Fibroblast of skin of left quadriceps (primary cell): ENCODE measurements around the gene ADAM22.
A peak's percentile ranks its signal among the peaks of the same experiment; 100 is the strongest.

Source experiments
- DNase-seq, 2 experiments: peaks; one replicate each; pipeline ENCODE4 v3.0.0-alpha.2; 2013; ENCODE audit warnings: low read depth in 2 of 2

The ADAM22 gene

GRCh38 chr7:88037050-88037449 lies 103.0 kb downstream of the ADAM22 start:
- DNase-seq = no peak

DNA sequence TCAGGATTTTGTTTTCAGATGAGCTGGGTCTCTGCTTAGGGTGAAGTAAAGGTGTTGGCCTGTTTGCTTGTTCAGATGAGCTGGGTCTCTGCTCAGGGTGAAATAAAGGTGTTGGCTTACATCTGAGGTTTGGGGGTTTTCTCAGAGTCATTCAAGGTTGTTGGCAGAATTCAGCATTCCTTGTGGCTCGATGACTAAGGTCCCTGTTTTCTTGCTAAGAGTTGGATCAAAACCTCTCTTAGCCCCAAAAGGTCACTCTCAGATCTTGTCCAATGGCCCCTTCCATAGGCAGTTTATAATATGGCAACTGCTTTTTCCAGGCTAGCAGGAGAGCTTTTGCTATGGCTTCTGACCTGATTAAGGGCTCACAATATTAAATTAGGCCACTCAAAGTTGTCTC lies 106.6 kb downstream of the ADAM22 start:
- peak in 1 of 2 experiments; percentile 1 for DNase-seq

DNA sequence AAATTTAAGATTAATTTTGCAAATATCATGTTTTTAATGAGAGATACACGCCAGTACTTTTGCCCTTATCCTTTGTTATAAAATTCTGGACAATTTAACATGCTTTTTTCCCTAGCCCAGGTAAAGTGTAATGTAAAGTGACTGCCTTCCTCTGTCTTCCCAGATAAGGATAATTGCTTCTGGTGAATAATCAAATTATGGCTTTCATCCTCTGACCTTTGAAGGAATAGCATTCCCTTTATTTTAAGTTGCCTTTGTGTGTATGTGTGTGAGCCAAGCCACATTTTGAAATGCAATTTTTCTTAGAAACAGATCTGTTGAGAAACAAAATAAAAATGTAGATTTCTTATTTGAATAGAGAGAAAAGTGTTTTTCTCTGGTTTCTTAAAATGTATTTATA lies 107.5 kb downstream of the ADAM22 start:
- no peak for DNase-seq

GRCh38 chr7:88042157-88042556 lies 108.1 kb downstream of the ADAM22 start:
- DNase-seq = no peak

GRCh38 chr7:88042803-88043202 lies 108.8 kb downstream of the ADAM22 start:
- DNase-seq = no peak

- DNase-seq = no peak
These were observed 110.0 kb downstream of the ADAM22 start for GRCh38 chr7:88044069-88044468.

GRCh38 chr7:88046839-88047573 lies 113.0 kb downstream of the ADAM22 start:
- DNase-seq = no peak

DNA sequence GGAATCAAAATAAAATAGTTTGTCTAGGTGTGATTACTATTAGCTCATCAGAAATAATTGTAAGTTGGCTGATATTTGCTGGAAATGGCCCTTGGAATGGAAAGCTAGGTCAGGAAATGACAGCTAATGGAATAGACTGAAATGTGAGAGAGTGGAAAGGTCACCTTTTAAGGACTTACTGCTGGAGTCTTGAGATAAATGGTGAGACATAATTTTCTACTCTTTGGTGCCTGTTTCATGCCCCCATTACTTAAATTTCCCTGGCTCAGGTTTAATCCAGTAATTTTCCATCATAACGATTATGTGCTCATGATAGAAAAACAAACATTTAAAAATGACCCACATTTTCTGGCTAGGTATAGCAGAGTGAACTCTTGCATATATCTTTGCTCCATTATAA lies 123.6 kb downstream of the ADAM22 start:
- DNase-seq = no peak

DNA sequence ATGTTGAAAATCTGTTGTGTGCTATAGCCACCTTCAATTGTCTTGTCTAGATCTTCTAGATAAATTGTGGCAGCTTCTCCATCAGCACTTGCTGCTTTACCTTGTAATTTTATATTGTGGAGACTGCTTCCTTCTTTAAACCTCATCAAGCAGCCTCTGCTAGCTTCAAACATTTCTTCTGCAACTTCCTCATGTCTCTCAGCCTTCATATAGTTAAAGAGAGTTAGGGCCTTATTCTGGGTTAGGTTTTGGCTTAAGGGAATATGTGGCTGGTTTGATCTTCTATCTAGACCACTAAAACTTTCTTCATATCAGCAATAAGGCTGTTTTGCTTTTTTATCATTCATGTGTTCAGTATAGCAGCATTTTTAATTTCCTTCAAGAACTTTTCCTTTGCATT lies 128.2 kb downstream of the ADAM22 start:
- DNase-seq = no peak

DNA sequence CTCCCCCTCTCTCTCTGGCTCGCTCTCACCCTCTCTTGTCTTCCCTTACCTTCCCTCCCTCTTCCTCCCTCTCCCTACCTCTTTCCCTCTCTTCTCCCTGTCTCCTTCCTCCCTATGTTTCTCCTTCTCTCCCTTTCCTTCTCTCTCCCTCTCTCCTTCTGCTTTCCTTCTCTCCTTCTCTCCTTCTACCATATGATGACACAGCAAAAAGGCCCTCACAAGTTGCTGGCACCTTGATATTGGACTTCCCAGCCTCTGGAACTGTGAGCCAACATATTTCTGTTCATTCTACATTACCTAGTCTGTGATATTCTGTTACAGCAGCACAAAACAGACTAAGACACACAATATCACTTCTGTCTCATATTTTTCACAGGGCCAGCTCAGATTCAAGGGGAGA lies 135.0 kb downstream of the ADAM22 start:
- no peak for DNase-seq

DNA sequence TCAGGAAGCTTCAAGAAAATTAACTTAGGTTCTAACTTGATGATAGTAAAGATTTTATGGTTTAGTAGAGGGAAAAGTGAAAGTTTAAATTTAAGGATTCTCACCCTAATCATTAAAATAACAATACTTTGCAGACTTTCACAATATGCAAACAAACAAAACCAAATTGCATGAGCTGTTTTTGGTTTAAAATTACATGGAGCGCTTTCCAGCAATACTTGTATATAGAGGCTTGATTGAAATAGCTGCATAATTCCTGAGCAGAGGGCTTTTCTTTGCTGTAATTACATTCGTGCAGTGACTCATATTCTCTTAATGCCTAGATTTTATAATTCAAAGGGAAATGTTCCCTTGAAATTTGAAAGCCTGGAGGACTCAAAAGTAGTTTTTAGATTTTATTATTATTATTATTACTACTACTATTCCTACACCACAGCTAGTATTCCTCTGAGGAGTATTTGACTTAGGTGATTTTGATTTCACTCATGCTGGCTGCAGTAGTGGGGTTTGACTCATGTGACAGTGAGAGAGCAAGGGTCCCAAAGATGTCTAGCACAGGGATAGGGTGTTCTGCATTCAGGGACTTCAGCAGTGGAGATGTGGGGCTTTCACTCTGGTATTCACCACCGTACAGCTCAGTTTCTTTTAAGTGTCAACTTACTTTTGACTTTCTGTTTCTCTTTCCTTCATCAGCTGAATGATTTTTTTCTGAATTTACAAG lies 138.1 kb downstream of the ADAM22 start:
- DNase-seq = no peak

DNA sequence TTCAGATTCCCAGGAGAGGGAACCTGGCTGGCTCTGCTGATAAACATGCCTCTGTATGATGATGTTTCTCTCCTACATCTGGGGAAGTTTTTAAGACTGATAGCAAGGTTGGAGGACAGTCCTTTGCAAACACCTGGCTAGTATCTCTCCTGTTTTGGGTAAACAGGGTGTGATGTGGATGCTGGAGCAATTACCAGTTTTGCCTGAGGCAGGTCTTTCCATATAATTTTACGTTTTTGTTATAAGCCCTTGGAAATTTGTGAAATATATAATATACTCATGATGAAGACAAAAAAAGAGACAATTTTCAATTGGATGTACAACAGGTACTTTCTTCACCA lies 138.6 kb downstream of the ADAM22 start:
- no peak for DNase-seq

- no peak for DNase-seq
These were observed 139.6 kb downstream of the ADAM22 start for GRCh38 chr7:88073626-88074025.

GRCh38 chr7:88075216-88075615 lies 141.2 kb downstream of the ADAM22 start:
- DNase-seq = no peak

GRCh38 chr7:88083883-88084282 lies 149.8 kb downstream of the ADAM22 start:
- DNase-seq = no peak

DNA sequence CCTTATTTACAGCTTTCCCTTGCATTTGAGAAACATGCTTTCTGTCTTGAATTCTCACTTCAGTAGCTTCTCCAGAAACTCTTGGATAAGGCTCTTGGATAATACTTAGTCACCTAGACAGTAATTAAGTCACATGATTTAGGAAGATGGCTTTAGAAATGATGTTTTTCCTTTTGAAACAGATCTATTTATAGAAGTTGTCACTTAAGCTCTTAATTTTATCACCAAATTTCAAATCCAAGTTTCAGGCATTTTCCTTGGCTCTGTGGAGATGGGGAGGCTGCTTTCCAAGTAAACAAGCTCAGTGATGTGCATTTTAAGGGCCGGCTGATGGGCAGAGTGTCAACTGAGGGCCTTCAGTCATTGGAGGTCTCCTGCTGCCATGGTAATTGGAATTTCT lies 155.5 kb downstream of the ADAM22 start:
- DNase-seq = no peak

DNA sequence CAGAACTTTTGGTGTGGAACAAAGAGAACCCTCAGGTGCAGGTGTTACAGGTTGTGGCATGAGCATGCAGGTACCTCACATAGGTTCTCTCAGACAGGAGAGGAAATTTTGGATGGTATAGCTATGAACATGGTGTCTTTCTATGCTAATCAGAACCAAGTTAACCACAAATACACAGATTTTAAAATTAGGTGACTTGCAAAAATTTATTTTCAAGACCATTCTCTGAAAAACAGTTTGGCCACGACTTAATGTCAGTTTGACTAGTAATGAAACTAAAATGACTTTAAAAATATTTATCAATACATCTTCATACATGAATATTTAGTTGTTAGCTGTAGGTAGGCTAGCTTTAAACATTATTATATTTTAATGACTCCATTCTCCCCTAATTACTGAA lies 156.2 kb downstream of the ADAM22 start:
- DNase-seq = no peak

DNA sequence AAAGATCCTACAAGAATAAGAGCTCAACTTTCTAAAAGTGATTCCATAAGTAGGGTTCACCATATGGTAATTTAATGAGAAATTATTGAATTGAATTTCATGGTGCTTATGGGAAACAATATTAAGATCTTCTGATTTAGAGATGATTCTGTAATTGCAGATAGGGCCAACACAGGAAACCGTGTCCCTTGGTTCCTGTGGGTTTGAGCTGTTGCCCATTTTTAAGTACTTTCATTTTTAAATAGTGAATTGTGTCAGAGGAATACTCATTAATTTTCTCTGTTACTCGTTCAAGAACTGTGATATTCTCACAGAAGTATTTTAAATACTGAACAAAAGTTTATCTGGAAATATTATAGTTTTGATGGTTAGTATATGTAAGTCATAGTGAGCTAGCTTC lies 156.6 kb downstream of the ADAM22 start:
- DNase-seq = no peak

- no peak for DNase-seq
These were observed 158.1 kb downstream of the ADAM22 start for GRCh38 chr7:88091988-88092675.

DNA sequence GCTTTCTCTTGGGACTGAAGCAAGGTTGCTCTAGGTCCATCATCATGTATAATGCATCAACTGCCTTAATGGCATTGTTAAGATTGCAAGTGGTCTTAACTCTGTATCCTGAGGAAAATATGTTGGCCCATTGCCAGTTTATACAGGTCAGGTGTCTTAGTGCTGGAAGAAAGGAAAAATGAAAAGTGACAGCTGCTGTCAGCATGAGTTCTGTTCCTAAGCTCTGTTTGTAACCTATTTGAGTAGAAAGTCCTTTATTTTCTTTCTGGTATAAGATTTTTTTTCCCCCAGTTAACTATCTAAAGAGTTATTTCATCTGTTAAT lies 158.6 kb downstream of the ADAM22 start:
- DNase-seq = no peak

DNA sequence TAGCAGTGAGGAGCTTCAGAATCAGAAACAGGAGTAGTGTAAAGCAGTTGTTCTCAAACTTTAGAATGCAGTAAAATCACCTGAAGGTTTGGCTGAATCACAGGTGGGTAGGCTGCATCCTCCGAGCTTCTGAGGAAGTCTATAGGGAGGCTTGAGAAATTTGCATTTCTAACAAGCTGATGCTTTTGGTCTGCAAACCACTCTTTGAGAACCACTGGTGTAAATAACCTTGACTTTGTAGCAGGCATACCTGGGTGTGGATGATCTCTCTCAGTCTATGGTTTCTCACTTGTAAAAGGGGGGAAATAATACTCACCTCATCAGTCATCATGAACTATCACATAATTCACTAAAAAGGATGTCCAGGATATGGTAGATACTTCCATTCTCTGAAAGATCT lies 167.7 kb downstream of the ADAM22 start:
- DNase-seq = no peak

DNA sequence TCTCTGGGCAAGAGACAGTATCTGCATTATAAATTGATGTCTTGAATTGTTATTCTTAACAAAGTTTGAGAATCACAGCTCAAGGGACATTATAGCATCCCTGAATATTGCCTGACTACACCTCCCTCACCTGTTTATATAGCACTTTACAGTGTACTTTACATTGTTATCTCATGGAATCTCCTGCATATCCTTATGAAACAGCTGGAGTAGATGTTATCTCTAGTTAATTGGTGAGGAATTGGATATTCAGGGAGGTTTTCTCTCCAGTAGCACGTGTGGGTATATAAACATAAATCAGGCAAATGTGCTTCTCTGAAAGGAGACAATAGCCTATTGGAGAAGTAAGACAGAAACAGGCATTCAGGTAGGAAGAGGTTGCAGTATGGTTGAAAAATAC lies 168.6 kb downstream of the ADAM22 start:
- DNase-seq = no peak

GRCh38 chr7:88104732-88105131 lies 170.7 kb downstream of the ADAM22 start:
- DNase-seq = no peak
